GM10847 (cell line): ENCODE results near the gene C10orf90.

ENCODE experiments used
- POLR2A ChIP-seq: IDR thresholded peaks from 2 replicates; pipeline ENCODE4 v1.6.1; 2011; ENCODE audit not compliant: insufficient read length; ENCODE audit errors: extremely low read depth

The C10orf90 gene

GRCh38 chr10:126564326-126564888 lies 106.1 kb downstream of the C10orf90 start:
- TF ChIP-seq POLR2A, result no peak

GRCh38 chr10:126563361-126563760 lies 107.1 kb downstream of the C10orf90 start:
- TF ChIP-seq POLR2A, result no peak

- no peak for TF ChIP-seq POLR2A
These were observed 108.4 kb downstream of the C10orf90 start for GRCh38 chr10:126561921-126562680.

GRCh38 chr10:126561294-126561920 lies 109.1 kb downstream of the C10orf90 start:
- no peak for TF ChIP-seq POLR2A

- TF ChIP-seq POLR2A, result no peak
These were observed 111.6 kb downstream of the C10orf90 start for GRCh38 chr10:126558881-126559280.

- no peak for TF ChIP-seq POLR2A
These were observed 119.3 kb downstream of the C10orf90 start for GRCh38 chr10:126551202-126551601.

GRCh38 chr10:126549344-126549743 lies 121.1 kb downstream of the C10orf90 start:
- no peak for TF ChIP-seq POLR2A

GRCh38 chr10:126544565-126544964 lies 125.9 kb downstream of the C10orf90 start:
- TF ChIP-seq POLR2A, result no peak

- TF ChIP-seq POLR2A, result no peak
These were observed 131.9 kb downstream of the C10orf90 start for GRCh38 chr10:126538439-126539135.

GRCh38 chr10:126536656-126537055 lies 133.8 kb downstream of the C10orf90 start:
- TF ChIP-seq POLR2A, result no peak

GRCh38 chr10:126536148-126536547 lies 134.3 kb downstream of the C10orf90 start:
- no peak for TF ChIP-seq POLR2A

GRCh38 chr10:126533644-126534043 lies 136.8 kb downstream of the C10orf90 start:
- TF ChIP-seq POLR2A, result no peak

- no peak for TF ChIP-seq POLR2A
These were observed 142.1 kb downstream of the C10orf90 start for GRCh38 chr10:126528315-126528835.

- no peak for TF ChIP-seq POLR2A
These were observed 142.7 kb downstream of the C10orf90 start for GRCh38 chr10:126527645-126528314.

- TF ChIP-seq POLR2A, result no peak
These were observed 145.2 kb downstream of the C10orf90 start for GRCh38 chr10:126525326-126525725.
